KOPT-K1 (cell line): ENCODE measurements around the gene FGF9.

Experiments used
- H3K27ac ChIP-seq: fragments of 200-600 bp; sonication (generic); 2 replicates; pipeline ENCODE4 v1.5.1; 2016; ENCODE audit warnings: antibody characterized with exemption, mild to moderate bottlenecking, low read depth, low read length; ENCODE audit not compliant: poor library complexity, severe bottlenecking
- H3K36me3 ChIP-seq: fragments of 200-600 bp; sonication (generic); 2 replicates; pipeline ENCODE4 v1.5.1; 2017; ENCODE audit warnings: antibody characterized with exemption, mild to moderate bottlenecking, low read length, moderate library complexity; ENCODE audit not compliant: insufficient read depth
- H3K9me3 ChIP-seq: fragments of 200-600 bp; sonication (generic); 2 replicates; pipeline ENCODE4 v1.5.1; 2017; ENCODE audit warnings: antibody characterized with exemption, low read length, mild to moderate bottlenecking; ENCODE audit not compliant: insufficient read depth, poor library complexity, severe bottlenecking

Gene FGF9

DNA sequence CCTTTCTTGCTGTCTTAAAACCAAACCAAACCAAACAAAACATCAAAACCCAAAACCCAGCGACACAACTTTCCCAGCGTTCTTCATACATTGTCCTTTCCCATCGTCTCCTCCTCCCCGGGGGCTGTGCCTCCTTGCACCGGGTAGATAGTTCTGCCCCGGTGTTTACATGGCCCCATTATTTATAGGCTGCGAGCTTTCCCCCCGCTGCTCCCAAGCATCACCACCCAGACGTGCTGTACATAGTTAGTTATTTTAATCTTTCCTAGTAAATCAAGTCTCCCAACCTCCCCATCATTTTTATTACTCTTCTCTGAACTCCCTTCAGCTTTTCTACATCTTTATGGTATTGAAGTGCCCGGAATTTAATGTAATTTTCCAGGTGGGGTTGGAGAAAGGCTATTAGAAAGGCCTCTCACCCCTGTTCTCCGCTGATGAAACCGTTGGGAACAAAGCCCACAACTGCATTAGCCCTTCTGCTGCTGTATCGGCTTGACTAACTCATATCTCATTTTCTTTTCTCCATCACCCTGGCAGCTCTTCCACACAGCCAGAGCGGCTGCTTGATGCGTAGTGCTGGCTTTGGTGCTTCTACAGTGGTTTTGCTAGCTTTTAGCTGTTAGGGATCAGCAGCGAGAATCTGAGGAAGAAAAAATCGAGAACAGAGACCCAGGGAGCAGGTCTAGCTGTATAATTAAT is 53.1 kb downstream of the FGF9 start:
- H3K36me3 ChIP-seq = no peaks in the 10 kb centered on the region
- no peaks in the 10 kb centered on the region for H3K9me3 ChIP-seq
- no peak overlapping the region for H3K27ac ChIP-seq

DNA sequence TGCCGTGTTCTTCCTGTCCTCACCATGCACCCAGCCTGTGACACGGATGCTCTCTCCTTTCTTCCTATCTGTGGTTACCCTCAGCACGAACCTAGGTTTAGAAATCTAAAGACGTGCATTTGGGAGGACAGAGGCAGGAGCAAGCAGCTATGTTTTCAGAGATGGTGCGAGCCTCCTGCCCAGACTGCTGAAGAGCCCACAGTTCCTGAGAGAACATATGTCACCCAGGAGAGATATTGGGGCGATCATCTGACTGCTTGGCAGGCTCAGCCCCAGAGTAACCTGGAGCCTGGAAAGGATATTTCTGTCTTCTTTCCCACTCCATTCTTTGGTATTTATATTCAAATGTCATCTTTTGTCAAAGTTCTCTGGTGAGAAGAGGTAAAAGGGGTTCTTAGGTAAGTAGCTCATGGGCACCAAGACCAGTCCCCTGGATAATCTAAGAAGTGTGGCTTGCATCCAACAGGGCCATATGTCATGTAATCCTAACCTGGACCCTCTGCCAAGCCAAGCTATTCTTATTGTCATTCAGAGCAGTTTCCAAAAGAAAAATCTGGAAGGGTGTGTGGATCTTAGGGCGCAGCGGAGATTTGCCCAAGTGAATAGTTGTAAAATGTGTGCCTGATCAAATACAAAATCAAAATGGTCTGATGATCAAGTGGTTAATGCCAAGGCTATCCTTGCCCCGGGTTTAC is 59.5 kb downstream of the FGF9 start:
- H3K27ac ChIP-seq = no peak overlapping the region
- no peaks in the 10 kb centered on the region for H3K36me3 ChIP-seq
- H3K9me3 ChIP-seq = no peaks in the 10 kb centered on the region

DNA sequence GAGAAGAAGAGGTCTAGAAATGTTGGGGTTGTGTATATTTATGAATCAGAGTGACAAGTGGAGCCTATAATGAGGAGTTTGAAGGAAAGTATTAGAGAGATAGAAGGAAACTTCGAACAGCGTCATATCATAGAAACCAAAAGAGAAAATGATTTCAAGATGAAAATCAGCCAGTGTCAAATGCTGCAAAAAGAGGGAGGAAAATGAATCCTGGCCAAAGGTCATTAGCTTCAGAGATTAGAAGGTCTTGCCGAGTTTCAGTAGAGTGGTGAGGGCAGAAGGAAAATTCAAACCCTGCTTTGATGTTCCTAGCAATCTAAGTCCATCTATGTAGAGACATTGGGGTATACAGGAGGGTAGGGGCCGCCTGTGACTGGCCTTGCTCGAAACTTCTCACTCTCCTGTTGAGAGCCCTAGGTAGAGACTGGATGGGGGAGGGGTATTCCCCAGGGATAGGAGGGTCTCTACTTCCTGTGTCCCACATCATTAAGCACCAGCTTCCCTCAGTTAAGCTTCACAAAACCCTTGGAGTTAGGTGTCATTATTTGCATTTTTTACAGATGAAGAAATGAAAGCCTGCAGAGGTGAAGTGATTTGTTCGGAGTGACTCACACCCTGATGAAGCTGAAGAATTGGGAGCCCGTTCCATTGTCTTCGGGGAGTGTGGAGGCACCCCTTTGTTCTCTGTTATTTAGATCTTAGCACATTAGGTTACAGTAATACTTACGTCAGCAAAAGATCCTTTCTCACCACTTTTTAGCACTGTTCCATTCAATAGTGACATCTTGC is 62.8 kb downstream of the FGF9 start:
- Histone ChIP-seq H3K9me3 (no peaks in the 10 kb centered on the region), H3K36me3 (no peaks in the 10 kb centered on the region), H3K27ac (no peak overlapping the region)

DNA sequence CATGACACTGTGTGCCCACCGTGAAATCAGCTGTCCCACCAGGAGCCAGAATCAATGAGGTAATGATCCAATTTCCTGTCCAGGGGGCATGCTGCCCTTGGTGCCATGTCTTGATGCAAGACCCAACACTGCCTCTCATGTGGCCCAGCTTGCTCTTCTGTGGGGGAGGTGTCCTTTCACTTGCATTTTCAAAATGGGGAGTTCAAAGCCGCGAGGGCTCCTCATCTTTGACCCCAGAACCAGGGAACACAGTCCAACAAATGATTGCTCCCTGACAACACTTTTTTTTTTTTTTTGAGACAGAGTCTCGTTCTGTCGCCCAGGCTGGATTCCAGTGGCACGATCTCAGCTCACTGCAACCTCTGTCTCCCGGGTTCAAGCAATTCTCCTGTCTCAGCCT is 64.1 kb downstream of the FGF9 start:
- no peaks in the 10 kb centered on the region for H3K36me3 ChIP-seq
- no peaks in the 10 kb centered on the region for H3K9me3 ChIP-seq
- no peak overlapping the region for H3K27ac ChIP-seq

DNA sequence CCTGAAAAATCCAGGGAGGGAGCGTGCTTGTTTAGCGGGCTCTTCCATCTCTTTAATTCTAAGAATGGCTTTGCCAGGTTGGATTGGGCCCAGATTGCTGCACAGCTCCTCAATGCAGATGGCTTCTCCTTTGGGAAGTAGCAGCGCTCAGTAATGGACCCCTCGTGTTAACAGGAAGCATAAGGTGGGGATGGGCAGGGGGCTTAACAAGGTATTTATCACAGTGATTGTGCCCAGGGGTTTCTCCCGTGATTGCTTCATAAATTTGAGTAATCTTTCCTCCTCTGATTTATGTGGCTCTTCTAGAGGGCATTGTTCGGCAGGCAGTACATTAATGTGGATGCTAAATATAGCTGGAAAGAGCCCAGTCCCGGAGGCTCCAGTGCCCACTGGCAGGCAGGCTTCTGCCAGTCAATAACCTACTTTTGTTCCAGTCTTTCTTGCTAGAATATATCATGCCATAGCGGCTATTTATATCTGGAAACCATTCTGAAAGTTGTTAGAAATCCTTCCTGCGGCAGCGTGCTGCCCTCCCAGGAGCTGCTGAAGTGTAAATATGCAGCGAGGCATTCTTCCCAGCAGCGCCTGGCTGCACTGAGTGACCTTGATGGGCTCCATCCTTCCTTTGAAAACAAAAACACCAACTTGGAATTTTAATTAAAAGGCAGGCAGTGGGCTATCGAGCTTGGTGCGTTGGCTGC is 65.0 kb downstream of the FGF9 start:
- no peaks in the 10 kb centered on the region for H3K36me3 ChIP-seq
- H3K9me3 ChIP-seq = no peaks in the 10 kb centered on the region
- no peak overlapping the region for H3K27ac ChIP-seq

DNA sequence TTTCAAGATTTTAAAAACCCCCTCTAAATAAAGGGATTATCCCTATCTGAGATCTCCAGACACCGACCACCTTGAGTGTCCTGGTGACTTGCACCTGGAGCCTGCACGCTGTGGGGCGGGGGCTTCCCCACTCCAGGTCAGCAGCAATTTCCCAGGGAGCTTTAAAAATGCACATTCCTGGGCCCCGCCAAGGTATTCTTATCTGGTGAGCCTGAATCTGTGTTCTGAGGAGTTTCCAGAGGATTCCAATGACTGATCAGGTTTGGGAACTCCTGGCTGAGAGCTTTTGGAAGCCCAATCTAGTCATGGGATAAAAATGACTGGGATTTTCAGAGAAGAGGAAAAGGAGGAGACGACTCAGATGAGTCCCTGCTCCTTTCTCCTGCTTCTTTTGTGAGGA is 66.1 kb downstream of the FGF9 start:
- no peak overlapping the region for H3K27ac ChIP-seq
- no peaks in the 10 kb centered on the region for H3K9me3 ChIP-seq
- H3K36me3 ChIP-seq = no peaks in the 10 kb centered on the region

DNA sequence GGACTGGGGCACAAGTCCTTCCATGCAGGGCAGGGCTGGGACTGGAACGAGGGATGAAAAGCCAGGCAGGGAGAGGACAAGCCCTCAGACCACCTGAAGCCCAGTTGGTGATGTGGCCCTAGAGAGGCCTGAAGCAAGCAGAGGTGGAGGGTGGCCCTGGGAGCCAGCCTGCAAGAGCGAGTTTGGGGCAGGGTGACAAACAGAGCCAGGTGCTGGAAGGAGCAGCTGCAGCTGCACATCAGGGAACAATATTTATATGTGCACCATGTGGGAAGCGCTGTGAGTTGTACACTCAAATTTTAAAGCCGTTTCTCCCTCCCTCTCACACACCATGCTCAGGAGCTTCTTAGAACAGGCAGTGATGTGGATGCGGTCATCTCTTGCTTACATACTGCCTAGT is 67.8 kb downstream of the FGF9 start:
- Histone ChIP-seq H3K27ac (no peak overlapping the region), H3K9me3 (no peaks in the 10 kb centered on the region), H3K36me3 (no peaks in the 10 kb centered on the region)

DNA sequence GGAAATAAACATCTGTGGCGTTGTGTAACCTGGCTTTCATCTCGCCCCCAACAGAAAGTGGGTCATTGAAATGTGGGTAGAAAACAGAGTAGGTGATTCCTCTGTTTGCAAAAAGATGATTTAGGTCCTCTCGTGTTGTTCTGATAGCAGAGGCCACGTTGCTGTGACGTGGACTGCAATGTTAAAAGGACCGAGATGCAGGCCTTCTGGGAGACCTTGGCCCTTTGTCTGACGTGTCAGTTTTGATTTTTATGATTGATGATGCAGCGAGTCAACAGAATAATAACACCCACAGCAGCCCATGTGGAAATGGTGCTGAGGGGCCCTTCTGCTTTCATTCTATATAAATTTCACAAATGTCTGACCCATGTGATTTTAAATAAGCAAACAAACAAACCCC is 68.9 kb downstream of the FGF9 start:
- Histone ChIP-seq H3K27ac (no peak overlapping the region), H3K36me3 (no peaks in the 10 kb centered on the region), H3K9me3 (no peaks in the 10 kb centered on the region)

DNA sequence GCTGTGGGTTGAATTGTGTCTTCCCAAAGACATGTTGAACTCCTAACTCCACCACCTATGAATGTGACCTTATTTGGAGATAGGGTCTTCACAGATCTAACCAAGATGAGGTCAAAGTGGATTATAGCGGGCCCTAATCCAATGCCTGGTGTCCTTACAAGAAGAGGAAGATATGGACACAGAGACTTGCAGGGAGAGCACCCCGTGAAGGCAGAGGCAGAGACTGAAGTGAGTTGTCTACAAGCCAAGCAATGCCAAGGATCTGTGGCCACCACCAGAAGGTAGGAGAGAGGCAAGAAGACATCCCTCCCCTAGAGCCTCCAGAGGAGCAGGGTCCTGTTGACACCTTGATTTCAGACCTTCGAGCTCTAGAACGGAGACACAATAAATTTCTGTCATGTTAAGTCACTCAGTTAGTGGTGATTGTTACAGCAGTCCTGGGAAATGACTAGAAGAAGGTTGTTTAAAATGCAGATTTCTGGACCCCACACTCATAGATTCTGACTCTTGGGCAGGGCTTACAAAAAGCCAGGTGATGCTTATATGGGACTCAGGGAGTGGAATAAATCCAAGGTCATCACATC is 70.6 kb downstream of the FGF9 start:
- no peaks in the 10 kb centered on the region for H3K9me3 ChIP-seq
- no peak overlapping the region for H3K27ac ChIP-seq

DNA sequence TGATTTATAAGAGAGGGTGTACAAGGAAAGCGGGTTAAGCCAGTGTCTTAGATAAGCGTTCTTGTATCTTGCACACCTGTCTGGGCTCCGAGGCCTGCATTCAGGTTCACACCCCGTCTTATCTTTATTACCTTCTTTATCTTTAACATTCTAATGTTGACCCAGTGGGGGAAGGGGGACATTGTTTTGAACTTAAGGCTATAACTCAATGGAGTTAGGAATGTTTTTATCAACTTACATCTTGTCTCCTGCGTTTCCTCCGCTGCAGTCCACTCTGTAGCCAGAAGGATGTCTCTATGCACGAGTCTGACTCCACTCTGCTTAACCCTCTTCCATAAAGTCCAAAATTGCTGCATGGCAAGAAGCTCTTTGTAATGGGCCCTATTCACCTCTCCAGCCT is 71.2 kb downstream of the FGF9 start:
- Histone ChIP-seq H3K36me3 (no peaks in the 10 kb centered on the region), H3K27ac (no peak overlapping the region), H3K9me3 (no peaks in the 10 kb centered on the region)

More for the DNA sequence above, 70.6 kb downstream of the FGF9 start:
- no peaks in the 10 kb centered on the region for H3K36me3 ChIP-seq

DNA sequence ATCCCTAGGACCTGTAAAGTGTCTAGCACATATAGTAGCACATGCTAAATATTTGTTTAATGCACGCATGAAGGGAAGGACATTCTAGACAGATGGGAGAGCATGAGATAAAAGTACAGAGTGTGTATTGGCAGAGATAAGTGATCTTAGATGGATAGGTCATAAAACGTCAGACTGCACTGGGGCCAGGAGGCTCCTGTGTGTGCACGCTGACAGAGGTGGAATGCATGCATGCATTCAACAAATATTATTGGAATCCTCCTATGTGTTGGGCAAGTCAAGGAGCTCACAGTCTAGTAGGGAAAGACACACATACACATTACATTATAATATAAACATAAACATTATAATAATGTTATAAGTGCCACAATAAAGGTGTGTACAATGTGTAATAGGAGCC is 73.3 kb downstream of the FGF9 start:
- Histone ChIP-seq H3K27ac (no peak overlapping the region), H3K36me3 (no peaks in the 10 kb centered on the region), H3K9me3 (no peaks in the 10 kb centered on the region)

DNA sequence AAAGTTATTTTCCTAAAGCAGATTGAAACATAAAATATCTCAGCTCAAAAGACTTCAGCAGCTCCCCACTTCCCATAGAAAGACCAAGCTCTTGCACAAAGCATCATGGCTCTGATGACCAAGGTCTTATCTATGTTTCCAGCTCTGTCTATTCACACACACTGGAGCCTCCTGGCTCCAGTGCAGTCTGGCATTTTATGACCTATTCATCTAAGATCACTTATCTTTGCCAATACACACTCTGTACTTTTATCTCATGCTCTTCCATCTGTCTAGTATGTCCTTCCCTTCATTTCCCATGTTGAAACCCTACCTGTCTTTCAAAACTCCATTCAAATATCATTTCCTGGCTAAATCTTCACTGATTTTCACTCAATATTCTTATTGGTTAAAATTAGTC is 74.4 kb downstream of the FGF9 start:
- Histone ChIP-seq H3K27ac (no peak overlapping the region), H3K36me3 (no peaks in the 10 kb centered on the region)

DNA sequence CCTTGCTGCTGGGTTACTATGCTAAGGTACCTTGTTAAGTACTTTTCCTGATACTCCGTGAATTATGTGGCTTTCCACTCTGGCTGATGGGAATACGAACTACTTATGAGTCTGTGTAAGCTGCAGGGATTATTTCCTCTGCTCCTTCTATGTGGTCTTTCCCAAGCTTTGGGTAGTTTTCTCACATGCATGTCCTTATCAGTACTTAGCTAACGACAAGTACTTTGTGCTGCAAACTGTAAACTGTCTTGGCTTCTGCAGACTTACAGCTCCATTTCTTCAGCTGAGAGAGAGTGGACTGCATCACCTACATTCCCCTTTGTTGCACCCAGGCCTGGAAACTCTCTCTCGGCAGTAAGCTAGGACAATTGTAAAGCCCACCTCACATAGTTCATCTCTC is 76.6 kb downstream of the FGF9 start:
- Histone ChIP-seq H3K36me3 (no peaks in the 10 kb centered on the region), H3K27ac (no peak overlapping the region), H3K9me3 (no peaks in the 10 kb centered on the region)

More for the DNA sequence above, 74.4 kb downstream of the FGF9 start:
- no peaks in the 10 kb centered on the region for H3K9me3 ChIP-seq

DNA sequence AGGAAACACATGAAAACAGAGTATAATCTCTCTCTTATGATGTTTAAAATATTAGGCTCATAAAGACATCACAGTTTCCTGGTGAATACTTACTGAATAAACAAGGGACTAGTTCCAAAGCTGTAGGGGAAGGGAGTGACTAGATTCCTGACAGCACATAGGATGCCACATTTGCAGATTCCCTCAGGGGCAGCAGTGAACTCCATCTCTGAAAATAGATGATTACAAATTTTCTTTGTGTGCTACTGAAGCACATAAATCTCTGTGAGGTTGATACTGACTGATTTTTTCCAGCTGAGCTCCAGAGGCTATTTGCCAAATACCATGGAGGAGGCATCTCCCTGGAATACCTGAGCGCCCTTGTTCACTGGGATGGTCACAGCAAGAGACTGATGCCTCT is 77.3 kb downstream of the FGF9 start:
- no peaks in the 10 kb centered on the region for H3K36me3 ChIP-seq
- H3K27ac ChIP-seq = no peak overlapping the region
- H3K9me3 ChIP-seq = no peaks in the 10 kb centered on the region

DNA sequence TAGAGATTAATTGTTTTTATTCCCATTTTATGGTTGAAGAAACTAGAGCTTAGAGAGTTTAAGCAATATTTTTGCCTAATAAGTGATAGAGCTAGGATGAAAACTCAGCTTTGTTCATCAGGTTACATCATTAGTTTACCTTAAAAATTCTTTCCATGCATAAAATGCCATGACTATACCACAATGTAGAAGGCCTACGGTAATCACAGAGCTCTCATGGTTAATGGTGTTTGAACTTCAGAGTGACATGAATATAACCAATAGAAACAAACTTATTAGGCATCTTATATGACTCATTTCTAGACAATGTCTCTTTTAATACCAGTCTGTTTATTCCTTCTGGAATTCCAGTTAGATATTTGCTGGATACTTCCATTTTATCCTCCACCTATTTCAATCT is 78.5 kb downstream of the FGF9 start:
- no peaks in the 10 kb centered on the region for H3K9me3 ChIP-seq

More for the DNA sequence above, 78.5 kb downstream of the FGF9 start:
- no peak overlapping the region for H3K27ac ChIP-seq
- H3K36me3 ChIP-seq = no peaks in the 10 kb centered on the region
